NB4 (cell line): ENCODE results near the gene PRAME.

Experiments
- DNase-seq: peaks from one replicate; pipeline ENCODE4 v3.0.0; 2010; ENCODE audit warnings: low read depth
- H3K4me3 ChIP-seq: one replicate; pipeline ENCODE4 v1.5.1; 2011; ENCODE audit warnings: mild to moderate bottlenecking, low read depth, low read length, moderate library complexity
- MYC ChIP-seq: IDR thresholded peaks from 2 replicates; pipeline ENCODE4 v1.6.1; 2011; ENCODE audit warnings: low read depth, low read length
- POLR2A ChIP-seq: IDR thresholded peaks from 2 replicates; pipeline ENCODE4 v1.6.1; 2011; ENCODE audit warnings: mild to moderate bottlenecking; ENCODE audit not compliant: insufficient read length; ENCODE audit errors: extremely low read depth
- TF ChIP-seq, protein P1 (sequence below): IDR thresholded peaks from one replicate; pipeline ENCODE4 v1.5.1; 2012; ENCODE audit warnings: low read depth, low read length
- TF ChIP-seq, protein P2 (sequence below): IDR thresholded peaks from 2 replicates; pipeline ENCODE4 v1.6.1; 2011; ENCODE audit warnings: low read depth, low read length

The PRAME gene

DNA sequence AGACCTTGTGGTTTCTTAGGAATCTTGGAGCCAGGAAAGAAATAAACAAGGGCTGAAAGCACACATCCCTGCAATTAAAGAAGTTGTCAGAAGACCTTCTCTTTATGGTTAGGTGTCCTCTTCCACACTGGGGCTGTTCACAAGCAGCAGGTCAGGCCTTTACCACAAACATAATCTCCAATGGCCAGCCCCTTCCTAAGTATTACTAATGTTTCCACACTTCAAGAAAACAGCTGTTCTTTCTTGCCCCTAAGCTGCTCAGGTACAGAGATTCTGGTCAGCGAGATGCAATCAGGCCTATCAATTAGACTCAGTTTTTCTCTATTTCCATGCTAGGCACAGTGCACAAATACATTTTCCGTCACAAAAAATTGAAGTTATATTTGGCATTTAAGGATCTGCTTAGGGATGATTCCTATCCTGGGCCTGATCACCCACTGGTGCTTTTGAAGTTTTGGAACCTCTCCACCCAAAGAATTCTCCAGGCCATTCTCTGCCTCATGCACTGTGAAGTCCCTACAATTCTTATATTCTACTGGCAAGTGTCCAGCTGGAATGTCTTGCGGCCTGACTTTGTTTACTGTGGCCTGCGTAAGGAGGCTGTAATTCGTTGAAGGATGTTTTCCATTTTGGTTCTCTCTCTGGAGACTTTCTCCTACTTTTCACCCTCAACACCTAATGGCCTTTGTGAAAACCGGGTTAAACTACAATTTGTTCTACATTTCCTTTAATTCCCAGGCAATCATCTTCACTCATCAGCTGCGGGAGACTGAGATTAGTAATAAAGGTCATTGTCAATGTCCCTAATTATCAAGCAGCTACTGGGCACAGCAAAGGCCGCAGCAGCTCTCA lies 5.1 kb downstream of the PRAME start:
- DNase-seq: no peak
- TF ChIP-seq POLR2A: no peak
- TF ChIP-seq, protein P1, sequence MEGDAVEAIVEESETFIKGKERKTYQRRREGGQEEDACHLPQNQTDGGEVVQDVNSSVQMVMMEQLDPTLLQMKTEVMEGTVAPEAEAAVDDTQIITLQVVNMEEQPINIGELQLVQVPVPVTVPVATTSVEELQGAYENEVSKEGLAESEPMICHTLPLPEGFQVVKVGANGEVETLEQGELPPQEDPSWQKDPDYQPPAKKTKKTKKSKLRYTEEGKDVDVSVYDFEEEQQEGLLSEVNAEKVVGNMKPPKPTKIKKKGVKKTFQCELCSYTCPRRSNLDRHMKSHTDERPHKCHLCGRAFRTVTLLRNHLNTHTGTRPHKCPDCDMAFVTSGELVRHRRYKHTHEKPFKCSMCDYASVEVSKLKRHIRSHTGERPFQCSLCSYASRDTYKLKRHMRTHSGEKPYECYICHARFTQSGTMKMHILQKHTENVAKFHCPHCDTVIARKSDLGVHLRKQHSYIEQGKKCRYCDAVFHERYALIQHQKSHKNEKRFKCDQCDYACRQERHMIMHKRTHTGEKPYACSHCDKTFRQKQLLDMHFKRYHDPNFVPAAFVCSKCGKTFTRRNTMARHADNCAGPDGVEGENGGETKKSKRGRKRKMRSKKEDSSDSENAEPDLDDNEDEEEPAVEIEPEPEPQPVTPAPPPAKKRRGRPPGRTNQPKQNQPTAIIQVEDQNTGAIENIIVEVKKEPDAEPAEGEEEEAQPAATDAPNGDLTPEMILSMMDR: no peak
- no peak for TF ChIP-seq MYC
- TF ChIP-seq, protein P2, sequence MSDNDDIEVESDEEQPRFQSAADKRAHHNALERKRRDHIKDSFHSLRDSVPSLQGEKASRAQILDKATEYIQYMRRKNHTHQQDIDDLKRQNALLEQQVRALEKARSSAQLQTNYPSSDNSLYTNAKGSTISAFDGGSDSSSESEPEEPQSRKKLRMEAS: no peak

DNA sequence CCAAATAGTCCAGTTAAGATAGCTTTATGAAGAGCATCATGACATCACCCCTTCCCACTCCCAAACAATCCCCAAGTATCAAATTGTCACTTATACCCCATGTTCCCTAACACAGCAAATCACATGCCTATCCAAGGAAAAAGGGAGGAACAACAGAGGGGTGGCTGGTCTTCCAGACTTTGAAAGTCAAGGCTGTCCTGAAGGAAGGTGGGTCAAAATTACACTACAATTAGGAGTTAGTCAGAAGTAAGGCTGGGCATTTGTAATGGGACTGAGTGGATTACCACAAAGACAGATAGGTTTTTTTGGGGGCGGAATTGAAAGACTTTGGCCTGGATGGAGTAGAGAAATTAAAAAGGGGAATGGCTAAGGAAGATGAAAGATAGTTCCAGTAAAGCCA lies 5.9 kb downstream of the PRAME start:
- H3K4me3 ChIP-seq: no peak overlapping the region
- TF ChIP-seq POLR2A (no peak), MYC (no peak)
- TF ChIP-seq, protein P1: no peak
- TF ChIP-seq, protein P2: no peak
- DNase-seq: no peak

More for the DNA sequence above, 5.1 kb downstream of the PRAME start:
- H3K4me3 ChIP-seq: no peak overlapping the region

DNA sequence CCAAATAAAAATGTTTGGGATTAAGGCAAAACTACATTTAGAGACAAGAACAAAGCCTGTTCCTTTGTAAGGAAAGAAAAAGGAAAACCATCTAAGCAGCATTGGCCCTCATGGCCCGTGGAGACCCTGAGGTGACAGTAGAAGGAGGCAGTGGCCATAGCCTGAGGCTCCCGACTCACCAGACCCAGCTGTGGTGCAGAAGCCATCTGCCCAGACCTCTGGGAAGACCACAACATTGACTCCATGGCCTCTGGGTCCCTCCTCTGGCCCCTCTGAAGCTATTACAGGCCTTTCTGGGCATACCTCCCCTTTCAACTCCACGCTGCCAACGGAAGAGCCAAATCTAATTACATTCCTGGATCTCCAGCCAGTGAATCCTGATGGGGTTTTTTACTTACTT lies 6.4 kb downstream of the PRAME start:
- TF ChIP-seq MYC: no peak
- TF ChIP-seq, protein P1: peak; percentile 8
- H3K4me3 ChIP-seq: no peak overlapping the region
- DNase-seq: peak; percentile 58

DNA sequence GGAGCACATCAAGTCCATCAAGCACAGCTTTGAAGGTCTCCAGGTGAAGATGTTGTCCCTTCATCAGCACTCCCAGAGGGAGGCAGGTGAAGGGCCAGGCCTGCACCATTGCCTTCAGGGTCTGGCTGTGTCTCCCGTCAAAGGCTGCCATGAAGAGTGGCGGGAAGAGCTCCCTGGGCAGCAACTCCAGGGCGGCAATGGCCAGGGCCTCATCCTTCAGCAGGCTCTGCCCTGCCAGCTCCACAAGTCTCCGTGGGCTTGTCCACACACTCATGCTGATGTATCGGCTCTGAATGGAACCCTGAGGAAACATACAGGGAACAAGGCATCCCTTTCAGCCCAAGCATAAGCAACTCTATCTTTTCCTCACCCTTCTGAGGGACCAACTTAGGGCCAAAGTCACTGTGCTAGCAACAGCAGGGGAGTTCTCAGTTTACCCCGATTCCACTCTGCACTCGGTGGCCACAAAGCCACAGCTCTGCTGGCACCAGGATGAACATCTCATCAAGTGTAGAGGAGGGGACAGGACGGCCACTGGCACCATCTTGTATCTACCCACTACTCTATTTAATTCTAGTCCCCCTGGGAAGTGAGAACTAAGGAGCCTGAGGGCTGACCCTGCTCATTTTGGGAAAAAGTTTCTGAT lies 8.2 kb downstream of the PRAME start:
- DNase-seq: no peak
- no peak overlapping the region for H3K4me3 ChIP-seq
- TF ChIP-seq, protein P2: no peak
- TF ChIP-seq POLR2A (no peak), MYC (no peak)
- TF ChIP-seq, protein P1: no peak

DNA sequence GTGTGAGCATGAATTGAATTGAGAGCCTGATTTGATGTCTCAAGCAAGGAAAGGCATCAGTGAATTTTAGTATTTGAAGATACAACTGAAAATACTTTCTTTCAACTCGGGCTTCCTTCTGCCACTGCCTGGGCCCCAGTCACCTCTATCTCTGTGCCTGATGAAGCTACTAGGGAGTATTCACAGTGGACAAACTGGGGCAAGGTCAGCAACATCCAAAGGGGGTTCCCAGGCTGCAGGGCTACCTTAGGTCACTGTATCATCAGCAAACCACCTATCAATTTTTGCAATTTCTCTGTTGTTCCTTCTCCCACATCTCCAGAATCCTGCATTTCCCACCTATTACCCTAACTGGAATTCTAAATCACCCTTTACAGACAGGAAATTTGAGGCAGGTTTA lies 10.2 kb downstream of the PRAME start:
- TF ChIP-seq POLR2A (no peak), MYC (no peak)
- TF ChIP-seq, protein P1: no peak
- TF ChIP-seq, protein P2: no peak
- DNase-seq: no peak
- H3K4me3 ChIP-seq: no peak overlapping the region
